ENCODE results near the gene RPTOR.

DNA sequence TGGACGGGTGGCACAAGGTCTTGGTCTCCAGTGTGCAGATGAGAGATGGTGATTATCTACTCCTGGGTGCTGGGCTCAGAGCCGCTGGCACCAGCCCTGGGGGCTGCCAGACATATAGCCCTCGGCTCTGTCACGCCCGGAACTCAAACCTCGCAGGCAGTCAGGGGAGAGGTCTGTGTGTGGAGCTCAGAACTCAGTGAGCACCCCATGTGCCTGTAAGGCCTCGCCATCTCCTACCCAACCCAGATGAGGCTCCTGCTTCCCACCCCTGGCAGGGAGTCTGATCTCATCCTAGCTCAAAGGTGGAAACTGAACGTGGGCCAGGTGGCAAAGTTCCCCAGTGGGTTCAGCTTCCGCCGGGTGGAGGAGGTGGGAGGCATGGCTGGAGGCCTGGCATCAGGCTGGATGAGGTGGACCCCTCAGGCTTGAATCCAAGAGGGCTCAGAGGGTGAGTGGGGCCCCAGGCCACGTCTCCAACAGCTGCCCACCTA, 45.7 kb upstream of the RPTOR start:
- TF ChIP-seq, protein P1, sequence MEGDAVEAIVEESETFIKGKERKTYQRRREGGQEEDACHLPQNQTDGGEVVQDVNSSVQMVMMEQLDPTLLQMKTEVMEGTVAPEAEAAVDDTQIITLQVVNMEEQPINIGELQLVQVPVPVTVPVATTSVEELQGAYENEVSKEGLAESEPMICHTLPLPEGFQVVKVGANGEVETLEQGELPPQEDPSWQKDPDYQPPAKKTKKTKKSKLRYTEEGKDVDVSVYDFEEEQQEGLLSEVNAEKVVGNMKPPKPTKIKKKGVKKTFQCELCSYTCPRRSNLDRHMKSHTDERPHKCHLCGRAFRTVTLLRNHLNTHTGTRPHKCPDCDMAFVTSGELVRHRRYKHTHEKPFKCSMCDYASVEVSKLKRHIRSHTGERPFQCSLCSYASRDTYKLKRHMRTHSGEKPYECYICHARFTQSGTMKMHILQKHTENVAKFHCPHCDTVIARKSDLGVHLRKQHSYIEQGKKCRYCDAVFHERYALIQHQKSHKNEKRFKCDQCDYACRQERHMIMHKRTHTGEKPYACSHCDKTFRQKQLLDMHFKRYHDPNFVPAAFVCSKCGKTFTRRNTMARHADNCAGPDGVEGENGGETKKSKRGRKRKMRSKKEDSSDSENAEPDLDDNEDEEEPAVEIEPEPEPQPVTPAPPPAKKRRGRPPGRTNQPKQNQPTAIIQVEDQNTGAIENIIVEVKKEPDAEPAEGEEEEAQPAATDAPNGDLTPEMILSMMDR (conservative IDR thresholded peaks at IDR 0.05; ENCODE audit: low read depth, low read length) = no peak
- no peak for TF ChIP-seq EZH2 (IDR thresholded peaks at IDR 0.05; ENCODE audit: low read length, unreplicated experiment)
